HG02571 (cell line): ENCODE results near the gene CST7.
"Not testable (repeated sequence)": the region's sequence is repeated elsewhere in the genome, so short reads cannot be mapped to it uniquely, and the experiment has no call there.

Source experiments
- ATAC-seq: cut with Tn5 transposase; IDR thresholded peaks from one replicate; pipeline ENCODE4 v1.9.1; 2021; ENCODE audit warnings: mild to moderate bottlenecking, moderate library complexity; ENCODE audit not compliant: unreplicated experiment

The CST7 gene

DNA sequence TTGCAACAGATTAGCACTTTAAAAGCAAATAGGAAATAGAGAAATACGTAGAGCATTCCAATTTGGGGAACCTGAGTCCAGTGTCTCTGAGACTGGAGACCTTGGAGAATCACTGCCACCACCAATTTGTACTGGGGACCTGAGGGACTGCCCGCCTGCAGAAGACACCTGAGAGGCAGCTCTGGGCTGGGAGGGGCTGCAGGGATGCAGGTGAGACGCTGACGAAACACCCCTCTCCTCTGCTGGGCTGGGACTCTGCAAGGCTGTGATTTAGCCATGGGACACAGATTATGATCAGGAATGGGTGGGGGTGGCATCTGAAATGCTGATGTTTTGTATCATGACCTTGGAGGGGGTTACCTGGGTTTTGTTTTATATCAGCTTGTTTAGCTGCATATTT, 50.5 kb downstream of the CST7 start:
- ATAC-seq = no peak

DNA sequence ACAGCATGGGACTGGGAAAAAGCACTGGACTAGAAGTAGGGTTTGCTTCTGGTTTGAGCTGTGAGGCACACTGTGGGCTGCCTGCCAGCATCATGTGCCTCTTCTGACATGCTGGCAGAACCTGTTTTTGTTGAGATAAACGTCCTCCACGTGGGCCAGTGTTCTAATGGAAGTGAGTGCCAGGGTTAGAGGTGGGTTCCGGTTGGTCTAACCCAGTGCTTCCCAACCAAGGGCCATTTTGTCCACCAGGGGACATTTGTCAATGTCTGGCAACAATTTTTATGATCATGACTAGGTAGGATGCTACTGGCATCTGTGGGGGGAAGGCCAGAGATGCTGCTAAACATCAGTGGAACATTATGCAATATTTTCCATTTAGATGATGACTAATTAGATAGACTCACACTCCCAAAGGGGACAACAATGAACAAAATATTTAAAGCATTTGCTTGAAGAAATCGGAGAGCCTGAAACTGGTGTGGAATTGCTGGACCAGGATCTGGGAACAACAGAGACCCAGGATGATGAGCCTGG, 51.3 kb downstream of the CST7 start:
- no peak for ATAC-seq

GRCh38 chr20:25001323-25001722, 52.3 kb downstream of the CST7 start:
- ATAC-seq = not testable (repeated sequence)

- no peak for ATAC-seq
Observed at GRCh38 chr20:25003002-25003401, 53.9 kb downstream of the CST7 start.

GRCh38 chr20:25005220-25005619, 56.2 kb downstream of the CST7 start:
- no peak for ATAC-seq

DNA sequence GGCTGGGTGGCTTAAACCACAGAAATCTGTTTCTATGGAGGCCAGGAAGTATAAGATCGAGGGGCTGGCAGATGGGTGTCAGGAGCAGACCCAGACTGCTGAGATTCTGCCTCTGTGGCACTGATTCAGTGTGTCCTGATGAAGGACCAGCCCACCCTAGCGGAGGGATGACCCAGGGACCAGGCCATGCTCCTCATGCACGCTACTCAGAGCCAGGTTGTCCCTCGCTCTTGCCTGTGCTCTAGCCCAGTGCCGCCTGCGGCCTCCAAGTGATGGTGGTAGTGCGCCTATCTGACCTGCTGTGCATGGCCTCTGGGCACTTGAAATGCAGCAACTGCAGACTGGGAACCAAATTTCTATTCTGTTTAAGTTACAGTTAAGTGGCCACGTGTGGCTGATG, 56.6 kb downstream of the CST7 start:
- no peak for ATAC-seq

DNA sequence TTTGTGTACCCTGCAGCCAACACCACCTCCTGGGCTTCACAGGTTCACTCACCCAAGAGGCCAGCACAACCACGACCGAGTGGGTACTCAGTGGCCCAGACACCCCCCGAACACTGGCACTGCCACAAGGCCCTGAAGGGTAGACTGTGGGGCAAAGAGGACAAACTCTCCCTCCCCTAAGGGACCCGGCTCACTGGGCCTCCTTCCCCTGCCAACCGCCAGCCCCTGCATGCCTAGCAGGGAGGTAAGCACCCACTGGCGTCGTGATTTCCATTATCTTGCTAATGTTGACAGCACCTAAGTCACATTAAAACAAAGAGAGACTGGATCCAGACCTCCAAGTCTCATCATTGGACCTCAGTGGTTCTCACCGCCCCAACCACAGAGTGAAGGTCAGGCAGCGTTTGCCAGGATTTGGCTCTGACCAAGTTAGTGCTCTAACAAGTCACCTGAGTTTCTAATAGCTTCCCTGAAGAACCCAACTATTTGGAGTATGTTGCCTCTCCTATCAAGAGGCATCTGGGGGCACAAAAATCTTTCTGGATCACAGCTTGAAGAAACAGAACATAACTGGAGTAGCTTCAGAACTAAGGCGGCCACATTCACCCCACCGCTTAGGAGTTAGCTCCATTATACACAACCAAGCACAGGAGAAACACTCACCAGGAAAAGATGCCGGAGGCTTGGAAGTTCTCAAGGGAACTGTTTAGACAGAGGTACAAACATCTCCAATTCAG, 57.5 kb downstream of the CST7 start:
- ATAC-seq = no peak

GRCh38 chr20:25007491-25008305, 58.6 kb downstream of the CST7 start:
- no peak for ATAC-seq

GRCh38 chr20:25008388-25009217, 59.5 kb downstream of the CST7 start:
- no peak for ATAC-seq
